Activated CD4-positive, CD25-positive, alpha-beta regulatory T cell treated with anti-CD3 and anti-CD28 coated beads, Interleukin-2, amount 50 U/mL, for 72 hours (primary cell): ENCODE results near the gene NLGN1.

Experiments
- DNase-seq: peaks from one replicate; pipeline ENCODE4 v3.0.0; 2021

NLGN1 gene

GRCh38 chr3:173863551-173863950, 466.0 kb downstream of the NLGN1 start:
- DNase-seq = no peak

GRCh38 chr3:173865900-173866498, 468.5 kb downstream of the NLGN1 start:
- DNase-seq = no peak

DNA sequence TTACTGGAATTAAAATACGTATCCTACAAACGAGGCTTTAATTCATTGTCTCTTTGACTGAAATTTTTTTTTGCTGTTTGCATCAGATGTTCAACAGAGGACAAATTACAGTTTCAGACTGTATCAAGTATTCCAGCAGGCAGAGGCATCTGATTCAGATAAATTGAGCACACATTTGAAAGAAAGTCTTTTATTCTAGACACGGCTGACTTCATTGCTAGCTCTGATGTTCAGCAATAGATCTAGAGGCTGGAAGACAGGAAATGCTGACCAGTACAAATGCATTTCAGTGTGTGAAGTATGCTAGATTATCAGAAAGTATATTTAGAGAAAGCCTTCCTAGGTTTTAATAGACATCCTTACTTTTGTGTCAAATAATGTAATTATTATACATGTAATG, 472.2 kb downstream of the NLGN1 start:
- DNase-seq = no peak

- no peak for DNase-seq
Observed at GRCh38 chr3:173870976-173871375, 473.4 kb downstream of the NLGN1 start.

DNA sequence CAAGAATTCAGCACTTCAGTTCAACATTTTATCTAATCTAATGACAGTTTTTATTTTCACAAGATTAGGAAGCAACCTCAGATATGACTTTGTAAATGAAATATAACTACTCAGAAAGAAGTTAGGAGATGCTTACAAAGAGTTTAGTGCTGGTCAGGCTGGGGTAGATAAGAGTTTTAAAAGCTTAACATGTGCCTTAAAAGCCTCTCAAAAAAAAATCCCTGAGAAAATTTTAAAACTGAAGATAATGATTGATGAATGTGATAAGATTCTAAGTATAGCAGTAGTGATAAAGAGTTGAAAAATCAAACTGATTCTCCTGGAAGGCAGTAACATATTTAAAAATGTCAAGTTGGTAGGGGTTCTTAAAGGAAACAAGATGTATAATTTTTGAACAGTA, 478.2 kb downstream of the NLGN1 start:
- DNase-seq = no peak

- no peak for DNase-seq
Observed at GRCh38 chr3:173876476-173876875, 478.9 kb downstream of the NLGN1 start.

GRCh38 chr3:173887888-173888287, 490.3 kb downstream of the NLGN1 start:
- no peak for DNase-seq

DNA sequence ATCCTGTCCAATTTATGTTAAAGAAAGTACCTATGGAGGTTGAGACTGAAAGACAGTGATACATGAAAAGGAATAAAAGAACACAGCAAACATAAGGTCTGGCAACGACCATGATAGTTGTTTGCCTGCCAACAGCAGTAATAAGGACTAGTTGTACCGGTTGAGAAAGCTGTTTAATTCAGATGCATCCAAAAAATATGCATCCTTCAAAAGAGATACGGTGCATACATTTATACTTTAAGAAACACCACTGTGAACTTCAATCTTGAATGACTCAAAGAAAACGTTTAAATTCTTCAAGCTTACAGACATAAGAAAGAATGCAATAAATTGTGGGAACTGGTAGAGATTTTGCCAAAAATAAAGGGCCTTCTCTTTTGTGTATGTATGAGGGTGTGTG, 492.1 kb downstream of the NLGN1 start:
- DNase-seq = no peak

- DNase-seq = no peak
Observed at GRCh38 chr3:173890091-173890490, 492.5 kb downstream of the NLGN1 start.

DNA sequence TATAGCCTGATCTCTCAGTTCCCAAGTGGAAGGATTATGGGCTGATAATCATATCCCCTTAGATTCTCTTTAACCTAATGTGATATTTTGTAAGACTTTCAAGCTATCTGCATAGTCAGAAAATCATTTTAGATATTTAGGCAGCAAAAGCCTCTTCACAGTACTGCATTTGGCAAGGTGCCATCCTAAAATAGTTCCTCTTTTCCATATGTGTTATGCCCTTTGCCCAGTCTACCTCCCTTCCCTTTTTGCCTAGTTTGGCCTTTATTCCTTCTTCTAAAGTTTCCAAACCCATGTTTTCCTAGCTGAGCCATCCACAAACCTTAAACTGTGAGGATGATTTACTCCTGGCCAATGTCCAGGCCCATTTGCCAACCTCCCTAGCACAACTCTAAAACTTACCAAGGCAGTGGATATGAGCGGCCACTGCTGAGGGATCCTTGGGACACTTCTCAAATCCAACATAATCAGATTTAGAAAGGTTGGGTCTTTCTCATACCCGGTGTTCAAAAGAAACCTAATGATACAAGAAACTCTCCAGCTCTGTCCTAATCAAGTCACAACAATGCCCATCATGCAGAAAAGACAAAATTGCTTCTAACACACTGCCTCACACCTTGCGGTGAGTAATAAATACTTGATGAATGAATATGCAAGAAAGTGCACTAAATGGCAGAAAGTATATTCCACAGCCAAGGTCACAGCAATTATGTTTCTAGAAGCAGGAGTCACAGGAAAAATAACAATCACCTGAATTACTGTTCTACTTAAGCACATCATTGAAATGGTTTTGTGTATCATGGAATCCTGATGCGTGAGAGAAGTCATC, 493.9 kb downstream of the NLGN1 start:
- DNase-seq = no peak

DNA sequence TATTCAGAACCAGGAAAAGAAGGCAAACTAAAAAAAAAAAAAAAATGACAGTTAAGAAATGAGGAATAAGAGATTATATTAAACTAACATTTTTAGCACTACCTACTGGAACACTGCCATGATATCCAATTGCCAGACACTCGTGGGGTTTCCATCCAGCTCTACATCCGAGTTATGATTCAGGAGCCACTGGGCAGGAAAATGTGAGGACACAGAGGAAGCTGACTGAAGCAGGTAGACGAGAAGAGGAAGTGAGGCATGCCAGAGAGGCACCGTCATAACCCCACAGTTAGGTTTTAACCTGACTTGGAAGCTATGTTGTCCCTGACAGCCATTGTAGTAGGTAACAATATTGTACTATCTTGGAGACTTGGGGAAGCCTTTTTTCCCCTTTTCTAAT, 495.0 kb downstream of the NLGN1 start:
- DNase-seq = no peak

- no peak for DNase-seq
Observed at GRCh38 chr3:173893066-173893465, 495.5 kb downstream of the NLGN1 start.

DNA sequence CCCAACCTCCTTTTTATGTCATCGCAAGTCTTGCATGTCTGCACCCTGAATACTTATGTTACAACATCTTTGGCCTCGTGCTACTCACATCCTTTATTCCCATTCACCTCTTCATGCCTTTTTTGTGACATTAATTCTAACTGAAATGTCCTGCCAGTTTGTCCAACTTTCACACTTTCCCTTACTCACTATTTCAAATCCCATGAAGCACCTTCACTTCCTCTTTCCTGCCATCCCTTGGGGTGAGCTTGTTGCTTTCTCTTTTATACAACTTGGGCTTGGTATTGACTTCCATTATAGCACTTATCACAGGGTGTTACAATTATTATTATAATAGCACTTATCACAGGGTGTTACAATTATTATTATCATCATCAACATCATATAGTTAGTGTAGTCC, 496.3 kb downstream of the NLGN1 start:
- no peak for DNase-seq

- no peak for DNase-seq
Observed at GRCh38 chr3:173897631-173898030, 500.1 kb downstream of the NLGN1 start.

DNA sequence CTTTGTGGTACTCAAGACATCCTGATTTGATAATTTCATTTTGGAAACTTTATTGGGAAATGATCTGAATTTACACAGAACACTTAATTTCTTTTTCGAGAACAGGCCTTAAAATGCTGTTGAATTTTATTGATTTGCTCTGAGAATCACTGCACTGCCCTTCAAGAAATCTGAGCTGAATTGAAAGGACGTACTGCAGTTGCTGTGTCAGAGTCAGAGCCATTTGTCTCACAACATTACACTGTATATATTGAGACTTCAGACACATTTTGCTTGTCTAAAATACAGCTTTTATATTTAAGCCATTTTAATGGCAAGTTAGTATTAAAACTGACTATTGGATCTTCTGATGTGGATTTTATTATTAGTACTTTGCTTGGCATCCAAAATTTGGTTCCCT, 504.1 kb downstream of the NLGN1 start:
- DNase-seq = no peak

GRCh38 chr3:173902401-173902800, 504.9 kb downstream of the NLGN1 start:
- no peak for DNase-seq

DNA sequence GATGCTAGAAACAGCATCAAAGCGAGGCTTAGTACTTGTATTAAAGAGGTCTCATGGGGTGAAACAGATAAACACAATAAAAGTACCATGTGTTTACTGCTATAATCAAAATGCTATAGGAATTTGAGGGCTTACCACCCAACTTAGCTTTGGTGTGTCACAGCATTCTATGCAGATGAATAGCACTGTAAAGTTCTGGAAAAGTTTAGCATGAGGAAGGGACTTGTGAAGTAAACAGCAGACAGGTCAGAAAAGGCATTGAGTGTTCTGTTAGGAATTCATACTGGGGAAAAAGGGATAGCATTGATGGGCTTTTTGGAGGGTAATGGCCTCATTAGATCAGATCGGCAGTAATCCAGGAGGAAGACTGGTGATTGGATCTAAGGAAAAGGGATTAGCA, 505.3 kb downstream of the NLGN1 start:
- DNase-seq = no peak

DNA sequence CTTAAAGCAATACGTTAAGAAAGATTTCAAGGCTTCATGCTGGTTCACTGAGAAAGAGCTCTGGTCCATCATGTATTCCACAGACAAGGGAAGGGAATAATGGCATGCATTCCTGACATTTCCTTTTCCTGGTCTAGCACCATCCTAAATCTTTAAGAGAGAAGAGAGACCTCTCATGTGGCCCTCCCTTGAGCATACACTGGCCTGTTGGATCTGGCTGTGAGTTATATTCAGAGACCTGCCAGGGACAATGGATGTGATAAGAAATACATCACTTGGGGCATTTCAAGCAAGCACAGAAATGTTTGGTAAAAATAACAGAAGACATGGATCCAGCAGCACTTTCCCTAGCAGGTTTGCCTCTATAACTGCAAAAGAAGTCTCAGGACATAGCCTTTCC, 507.8 kb downstream of the NLGN1 start:
- no peak for DNase-seq

GRCh38 chr3:173911446-173911845, 513.9 kb downstream of the NLGN1 start:
- no peak for DNase-seq

DNA sequence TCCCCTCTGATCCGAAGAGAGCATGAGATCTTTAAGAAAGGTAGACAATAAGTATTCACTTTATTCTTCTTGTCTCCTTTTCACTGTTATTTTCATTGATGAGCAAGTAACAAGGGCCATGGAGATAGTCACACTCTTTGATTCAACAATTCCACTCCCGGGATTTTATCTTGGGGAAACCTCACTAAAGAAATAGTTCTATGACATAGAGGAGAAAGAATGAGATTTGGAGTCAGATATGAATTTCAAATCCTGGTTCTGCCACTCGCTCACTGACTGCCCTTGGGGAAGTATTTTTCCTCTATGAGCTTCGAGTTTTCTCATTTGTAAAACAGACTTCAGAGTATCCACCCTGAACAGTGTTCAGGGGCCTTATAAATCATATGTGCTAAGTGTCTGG, 514.6 kb downstream of the NLGN1 start:
- DNase-seq = no peak

DNA sequence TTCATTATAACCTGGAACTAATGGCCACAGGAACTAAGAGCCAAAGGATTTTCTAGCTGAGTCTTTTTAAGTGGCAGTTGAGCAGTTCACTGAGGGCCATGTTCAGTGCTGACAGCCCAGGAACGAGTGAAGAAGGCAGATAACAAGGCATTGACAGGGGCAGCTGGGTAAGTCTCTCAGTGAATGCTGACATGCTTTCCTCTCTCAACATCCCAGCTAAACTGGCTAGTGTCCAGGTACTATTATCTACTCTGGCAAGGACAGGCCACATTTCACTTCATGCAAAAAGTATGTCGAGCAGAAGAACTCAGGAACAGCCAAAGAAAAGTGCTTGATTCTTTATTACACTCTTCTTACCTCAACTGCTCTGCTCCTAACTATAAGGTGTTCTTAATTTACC, 515.9 kb downstream of the NLGN1 start:
- no peak for DNase-seq

GRCh38 chr3:173913974-173914421, 516.5 kb downstream of the NLGN1 start:
- no peak for DNase-seq

GRCh38 chr3:173916799-173917198, 519.3 kb downstream of the NLGN1 start:
- no peak for DNase-seq

DNA sequence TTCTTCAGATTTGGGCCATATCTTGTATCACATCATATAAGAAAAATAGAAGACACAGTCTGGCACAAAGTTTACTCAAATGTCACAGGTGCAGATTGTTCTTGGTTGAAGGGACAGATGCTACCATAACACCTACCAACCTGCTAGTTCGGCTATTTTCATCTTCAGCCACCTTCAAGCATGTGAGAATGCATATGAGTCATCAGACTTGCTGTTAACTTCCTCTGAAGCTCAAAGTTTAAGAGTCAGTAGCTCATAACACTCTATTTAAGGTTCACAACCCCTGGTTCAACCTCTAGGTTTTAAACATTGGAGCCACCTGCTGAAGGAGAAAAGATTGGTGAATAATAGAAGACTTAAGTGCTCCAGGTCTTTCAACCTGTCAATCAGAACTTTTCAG, 522.8 kb downstream of the NLGN1 start:
- DNase-seq = no peak

GRCh38 chr3:173921732-173922131, 524.2 kb downstream of the NLGN1 start:
- no peak for DNase-seq
